ENCODE data around the gene CCDC152. TPM values are rescaled to one million over a fixed set of nuclear protein-coding genes. Genes with fewer than 3 reads are reported as not detected.

The CCDC152 gene
- polyA plus RNA-seq, 3 donors, result 0.09 to 0.18 (median 0.09) TPM

DNA sequence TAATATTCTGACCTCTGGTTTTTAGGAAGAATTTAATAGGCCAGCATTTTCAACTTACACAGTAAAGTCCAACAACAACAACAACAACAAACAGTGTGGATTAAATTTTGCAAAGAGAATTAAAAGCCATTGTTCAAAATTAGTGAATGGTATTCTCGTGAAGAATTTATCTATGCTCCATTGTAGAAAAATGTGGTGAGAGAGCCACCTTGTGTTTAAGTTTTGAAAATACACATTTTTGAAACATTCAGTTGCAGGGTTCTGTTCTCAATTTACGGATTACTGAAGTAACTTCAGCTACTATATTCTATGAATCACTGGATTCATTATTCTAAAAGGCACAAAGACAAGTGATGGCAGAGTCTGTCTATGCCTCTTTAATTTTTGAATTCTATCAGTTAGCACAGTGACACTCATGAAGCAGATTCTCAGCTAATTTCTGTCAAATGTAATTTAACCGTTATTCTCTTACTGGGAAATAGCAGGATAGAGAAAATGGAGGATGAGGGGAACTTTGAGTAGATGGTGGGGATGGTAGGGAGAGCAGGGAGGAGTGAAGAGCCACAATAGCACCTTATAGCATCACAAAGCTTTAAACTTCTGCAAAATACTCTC, 11.0 kb downstream of the CCDC152 start:
- peak in 2 of 3 donors; percentile 6 to 31 for DNase-seq
- Histone ChIP-seq H3K4me3 (replicated peaks in 1 of 3; ENCODE audit: low read depth in 2 of 3, low read length in 3 of 3) (no peak overlapping the region), H3K79me2 (ENCODE audit: insufficient read depth, low read length) (no peaks in the 10 kb centered on the region), H3K27ac (ENCODE audit: low read depth in 1 of 2, low read length in 2 of 2) (no peak overlapping the region), H3K4me1 (ENCODE audit: control insufficient read depth in 1 of 2, insufficient read depth in 2 of 2, low read length in 2 of 2) (no peaks in the 10 kb centered on the region), H3K9ac (ENCODE audit: insufficient read depth, low read length, poor library complexity, severe bottlenecking) (no peak overlapping the region), H3K9me3 (replicated peaks in 1 of 2; ENCODE audit: control insufficient read depth in 1 of 2, insufficient read depth in 1 of 2, low read length in 2 of 2) (no peaks in the 10 kb centered on the region), H3K36me3 (replicated peaks in 1 of 2; ENCODE audit: control insufficient read depth in 1 of 2, insufficient read depth in 2 of 2, low read length in 2 of 2) (no peaks in the 10 kb centered on the region), H2AFZ (ENCODE audit: insufficient read depth, low read depth, low read length, poor library complexity, severe bottlenecking) (no peak overlapping the region), H3K27me3 (ENCODE audit: control insufficient read depth in 2 of 2, insufficient read depth in 2 of 2, low read length in 2 of 2) (no peaks in the 10 kb centered on the region), H4K20me1 (ENCODE audit: insufficient read depth, low read length) (no peaks in the 10 kb centered on the region), H3K4me2 (replicated peaks; ENCODE audit: extremely low read depth, low read length, poor library complexity, severe bottlenecking) (no peak overlapping the region)
- TF ChIP-seq, protein P1, sequence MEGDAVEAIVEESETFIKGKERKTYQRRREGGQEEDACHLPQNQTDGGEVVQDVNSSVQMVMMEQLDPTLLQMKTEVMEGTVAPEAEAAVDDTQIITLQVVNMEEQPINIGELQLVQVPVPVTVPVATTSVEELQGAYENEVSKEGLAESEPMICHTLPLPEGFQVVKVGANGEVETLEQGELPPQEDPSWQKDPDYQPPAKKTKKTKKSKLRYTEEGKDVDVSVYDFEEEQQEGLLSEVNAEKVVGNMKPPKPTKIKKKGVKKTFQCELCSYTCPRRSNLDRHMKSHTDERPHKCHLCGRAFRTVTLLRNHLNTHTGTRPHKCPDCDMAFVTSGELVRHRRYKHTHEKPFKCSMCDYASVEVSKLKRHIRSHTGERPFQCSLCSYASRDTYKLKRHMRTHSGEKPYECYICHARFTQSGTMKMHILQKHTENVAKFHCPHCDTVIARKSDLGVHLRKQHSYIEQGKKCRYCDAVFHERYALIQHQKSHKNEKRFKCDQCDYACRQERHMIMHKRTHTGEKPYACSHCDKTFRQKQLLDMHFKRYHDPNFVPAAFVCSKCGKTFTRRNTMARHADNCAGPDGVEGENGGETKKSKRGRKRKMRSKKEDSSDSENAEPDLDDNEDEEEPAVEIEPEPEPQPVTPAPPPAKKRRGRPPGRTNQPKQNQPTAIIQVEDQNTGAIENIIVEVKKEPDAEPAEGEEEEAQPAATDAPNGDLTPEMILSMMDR (IDR thresholded peaks at IDR 0.05), result peak; percentile 72
- Mint-ChIP-seq H3K27me3 (ENCODE audit: low read depth in 3 of 3) (peaks cover 0 to 5% (median 2%) of the 10 kb centered on the region in 3 donors), H3K9me3 (no peaks in the 10 kb centered on the region), H3K36me3 (no peaks in the 10 kb centered on the region), H3K27ac (peak overlapping the region in 1 of 7 donors; percentile 36), H3K4me1 (peaks cover 6% of the 10 kb centered on the region), H3K4me3 (no peak overlapping the region)
- intact Hi-C loops (cut with micrococcal nuclease), result loop anchor here (2.0 kb wide), 1 partner anchor 911 kb away; no protein-coding TSS in a partner anchor
- no CpG with 5 or more reads among the region's 3 CpGs for WGBS (ENCODE audit: insufficient coverage)

DNA sequence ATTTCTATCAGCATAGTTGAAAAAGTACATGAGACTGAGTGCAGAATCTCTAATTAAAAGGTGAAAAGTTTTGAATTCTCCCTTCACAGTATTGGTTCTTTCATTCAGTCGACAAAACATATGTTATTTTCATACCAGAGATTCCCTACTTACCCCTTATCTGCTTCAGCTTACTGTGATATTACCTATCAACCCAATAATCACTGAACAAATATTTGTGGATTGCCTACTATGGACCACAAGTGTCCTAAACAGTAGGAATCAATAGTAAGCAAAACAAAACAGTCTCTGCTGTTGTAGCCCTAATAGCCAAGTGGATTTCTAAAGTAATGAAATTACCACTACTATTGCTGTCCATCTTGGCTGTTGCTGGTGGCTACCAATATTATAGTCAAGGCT, 11.5 kb downstream of the CCDC152 start:
- peaks cover 6% of the 10 kb centered on the region for H3K4me1 Mint-ChIP-seq

More for the DNA sequence above, 11.5 kb downstream of the CCDC152 start:
- H2AFZ ChIP-seq (ENCODE audit: insufficient read depth, low read depth, low read length, poor library complexity, severe bottlenecking), result no peak overlapping the region
- H3K36me3 ChIP-seq (replicated peaks in 1 of 2; ENCODE audit: control insufficient read depth in 1 of 2, insufficient read depth in 2 of 2, low read length in 2 of 2), result no peaks in the 10 kb centered on the region
- no peak overlapping the region for H3K4me2 ChIP-seq (replicated peaks; ENCODE audit: extremely low read depth, low read length, poor library complexity, severe bottlenecking)
- no peak for DNase-seq
- H3K4me3 ChIP-seq (replicated peaks in 1 of 3; ENCODE audit: low read depth in 2 of 3, low read length in 3 of 3), result no peak overlapping the region
- H3K27ac ChIP-seq (ENCODE audit: low read depth in 1 of 2, low read length in 2 of 2), result no peak overlapping the region
- peaks cover 0 to 5% (median 2%) of the 10 kb centered on the region in 3 donors for H3K27me3 Mint-ChIP-seq (ENCODE audit: low read depth in 3 of 3)
- intact Hi-C loops (cut with micrococcal nuclease), result no loop called here
- H3K27ac Mint-ChIP-seq, result no peak overlapping the region
- no peaks in the 10 kb centered on the region for H3K9me3 ChIP-seq (replicated peaks in 1 of 2; ENCODE audit: control insufficient read depth in 1 of 2, insufficient read depth in 1 of 2, low read length in 2 of 2)
- H3K36me3 Mint-ChIP-seq, result no peaks in the 10 kb centered on the region
- WGBS (ENCODE audit: insufficient coverage), result no CpG with 5 or more reads among the region's 1 CpG
- TF ChIP-seq, protein P1 (IDR thresholded peaks at IDR 0.05), result no peak
- no peaks in the 10 kb centered on the region for H3K79me2 ChIP-seq (ENCODE audit: insufficient read depth, low read length)
- no peak overlapping the region for H3K9ac ChIP-seq (ENCODE audit: insufficient read depth, low read length, poor library complexity, severe bottlenecking)
- no peaks in the 10 kb centered on the region for H4K20me1 ChIP-seq (ENCODE audit: insufficient read depth, low read length)
- no peaks in the 10 kb centered on the region for H3K9me3 Mint-ChIP-seq
- no peaks in the 10 kb centered on the region for H3K4me1 ChIP-seq (ENCODE audit: control insufficient read depth in 1 of 2, insufficient read depth in 2 of 2, low read length in 2 of 2)
- no peak overlapping the region for H3K4me3 Mint-ChIP-seq
- H3K27me3 ChIP-seq (ENCODE audit: control insufficient read depth in 2 of 2, insufficient read depth in 2 of 2, low read length in 2 of 2), result no peaks in the 10 kb centered on the region

All from CD14-positive monocyte (primary cell).